Parathyroid adenoma (tissue), 2 donors: Measurements from ENCODE around the gene SCFD2.
A peak's percentile ranks its signal among the peaks of the same experiment; 100 is the strongest.

ENCODE experiments used
- H2AFZ ChIP-seq: fragments of 300-600 bp; sonication (generic); one replicate; pipeline ENCODE4 v1.7.0; 2017; ENCODE audit warnings: antibody characterized with exemption, mild to moderate bottlenecking
- H3K27ac ChIP-seq: fragments of 300-600 bp; sonication (generic); one replicate; pipeline ENCODE4 v1.7.0; 2017
- H3K27me3 ChIP-seq: fragments of 300-600 bp; sonication (generic); one replicate; pipeline ENCODE4 v1.7.0; 2017; ENCODE audit warnings: low read length; ENCODE audit not compliant: control insufficient read depth, insufficient read depth
- H3K36me3 ChIP-seq: fragments of 300-600 bp; sonication (generic); one replicate; pipeline ENCODE4 v1.7.0; 2017; ENCODE audit warnings: low read length; ENCODE audit not compliant: control insufficient read depth, insufficient read depth
- H3K4me1 ChIP-seq: fragments of 300-600 bp; sonication (generic); one replicate; pipeline ENCODE4 v1.7.0; 2017; ENCODE audit warnings: control low read depth
- H3K4me2 ChIP-seq: fragments of 300-600 bp; sonication (generic); one replicate; pipeline ENCODE4 v1.7.0; 2017; ENCODE audit warnings: low read length
- H3K4me3 ChIP-seq: fragments of 300-600 bp; sonication (generic); one replicate; pipeline ENCODE4 v1.7.0; 2017; ENCODE audit warnings: low read depth, low read length
- H3K79me2 ChIP-seq: fragments of 300-600 bp; sonication (generic); one replicate; pipeline ENCODE4 v1.7.0; 2017; ENCODE audit warnings: control low read depth
- H3K9ac ChIP-seq: fragments of 300-600 bp; sonication (generic); one replicate; pipeline ENCODE4 v1.7.0; 2017; ENCODE audit warnings: mild to moderate bottlenecking
- H3K9me3 ChIP-seq: fragments of 300-600 bp; sonication (generic); one replicate; pipeline ENCODE4 v1.7.0; 2017; ENCODE audit warnings: low read length; ENCODE audit not compliant: control insufficient read depth
- CTCF ChIP-seq: fragments of 300-600 bp; sonication (generic); IDR thresholded peaks from one replicate; pipeline ENCODE4 v1.7.0; 2017; ENCODE audit warnings: antibody characterized with exemption, mild to moderate bottlenecking
- donor health status: primary hyperparathyroidism.

The SCFD2 gene

GRCh38 chr4:52982946-52983340 is 382.9 kb downstream of the SCFD2 start:
- H3K9ac ChIP-seq: no peak overlapping the region
- H3K36me3 ChIP-seq: no peaks in the 10 kb centered on the region
- no peak for TF ChIP-seq CTCF
- H3K4me1 ChIP-seq: no peaks in the 10 kb centered on the region
- H3K4me2 ChIP-seq: no peak overlapping the region
- H3K9me3 ChIP-seq: no peaks in the 10 kb centered on the region
- no peak overlapping the region for H3K27ac ChIP-seq
- no peak overlapping the region for H3K4me3 ChIP-seq
- H2AFZ ChIP-seq: no peak overlapping the region
- H3K79me2 ChIP-seq: no peaks in the 10 kb centered on the region
- no peaks in the 10 kb centered on the region for H3K27me3 ChIP-seq

- peak; percentile 47 for TF ChIP-seq CTCF
- H3K27ac ChIP-seq: no peak overlapping the region
- H3K9ac ChIP-seq: no peak overlapping the region
- no peaks in the 10 kb centered on the region for H3K79me2 ChIP-seq
- H3K27me3 ChIP-seq: no peaks in the 10 kb centered on the region
- H3K36me3 ChIP-seq: no peaks in the 10 kb centered on the region
- no peak overlapping the region for H3K4me3 ChIP-seq
- H3K4me1 ChIP-seq: no peaks in the 10 kb centered on the region
- no peak overlapping the region for H2AFZ ChIP-seq
- no peaks in the 10 kb centered on the region for H3K9me3 ChIP-seq
- no peak overlapping the region for H3K4me2 ChIP-seq
These were observed 383.5 kb downstream of the SCFD2 start for GRCh38 chr4:52982255-52982945.

- no peak for TF ChIP-seq CTCF
- H3K79me2 ChIP-seq: no peaks in the 10 kb centered on the region
- H3K36me3 ChIP-seq: no peaks in the 10 kb centered on the region
- no peaks in the 10 kb centered on the region for H3K27me3 ChIP-seq
- H2AFZ ChIP-seq: no peak overlapping the region
- H3K27ac ChIP-seq: no peak overlapping the region
- H3K4me1 ChIP-seq: peaks cover 4% of the 10 kb centered on the region
- no peak overlapping the region for H3K9ac ChIP-seq
- H3K4me3 ChIP-seq: no peak overlapping the region
- no peaks in the 10 kb centered on the region for H3K9me3 ChIP-seq
- no peak overlapping the region for H3K4me2 ChIP-seq
These were observed 385.9 kb downstream of the SCFD2 start for GRCh38 chr4:52979821-52980590.

- Histone ChIP-seq H3K4me3 (no peak overlapping the region), H3K79me2 (no peaks in the 10 kb centered on the region), H2AFZ (no peak overlapping the region), H3K27me3 (no peaks in the 10 kb centered on the region), H3K27ac (no peak overlapping the region), H3K9me3 (no peaks in the 10 kb centered on the region), H3K9ac (no peak overlapping the region), H3K4me2 (no peak overlapping the region), H3K4me1 (peaks cover 4% of the 10 kb centered on the region), H3K36me3 (no peaks in the 10 kb centered on the region)
- TF ChIP-seq CTCF: no peak
These were observed 386.8 kb downstream of the SCFD2 start for GRCh38 chr4:52979020-52979419.
